HepG2 (cell line): ENCODE measurements around the gene SYCE3. TPM values are rescaled to one million over a fixed set of nuclear protein-coding genes. Genes with fewer than 3 reads are reported as not detected.

Source experiments
- ARID2 ChIP-seq: sonication (generic); formaldehyde crosslinking; IDR thresholded peaks from 2 replicates; pipeline ENCODE4 v1.8.1; 2022; ENCODE audit warnings: mild to moderate bottlenecking, missing genetic modification reagents, borderline replicate concordance
- CBFB ChIP-seq: sonication (generic); formaldehyde crosslinking; IDR thresholded peaks from 2 replicates; pipeline ENCODE4 v1.4.0; 2020; ENCODE audit warnings: missing genetic modification reagents
- HNRNPUL1 ChIP-seq: fragments of 200-400 bp; formaldehyde crosslinking; IDR thresholded peaks from 2 replicates; pipeline ENCODE4 v1.6.1; 2017; ENCODE audit warnings: low read depth, mild to moderate bottlenecking, low read length, moderate library complexity
- HOMEZ ChIP-seq: IDR thresholded peaks from 2 replicates; pipeline ENCODE4 v1.6.1; 2016; ENCODE audit warnings: low read depth
- KAT7 ChIP-seq: IDR thresholded peaks from 2 replicates; pipeline ENCODE4 v1.6.1; 2018; ENCODE audit warnings: borderline replicate concordance, missing compliant biosample characterization
- MED1 ChIP-seq: sonication (generic); formaldehyde crosslinking; IDR thresholded peaks from 2 replicates; pipeline ENCODE4 v1.4.0; 2020; ENCODE audit warnings: missing genetic modification reagents
- NFIC ChIP-seq: IDR thresholded peaks from 2 replicates; pipeline ENCODE4 v1.6.1; 2012; ENCODE audit warnings: mild to moderate bottlenecking, low read length, inconsistent platforms
- PHF21A ChIP-seq: sonication (generic); formaldehyde crosslinking; IDR thresholded peaks from 2 replicates; pipeline ENCODE4 v1.5.0; 2020; ENCODE audit warnings: mild to moderate bottlenecking, missing genetic modification reagents
- ZNF230 ChIP-seq: sonication (generic); formaldehyde crosslinking; IDR thresholded peaks from 2 replicates; pipeline ENCODE4 v1.4.0; 2020; ENCODE audit warnings: mild to moderate bottlenecking, missing genetic modification reagents
- ZNF460 ChIP-seq: sonication (generic); formaldehyde crosslinking; IDR thresholded peaks from 2 replicates; pipeline ENCODE4 v1.5.1; 2020; ENCODE audit warnings: missing genetic modification reagents, mild to moderate bottlenecking, borderline replicate concordance
- ZNF788 ChIP-seq: sonication (generic); formaldehyde crosslinking; IDR thresholded peaks from 2 replicates; pipeline ENCODE4 v1.5.0; 2020; ENCODE audit warnings: mild to moderate bottlenecking, missing genetic modification reagents, borderline replicate concordance
- ZSCAN31 ChIP-seq: sonication (generic); formaldehyde crosslinking; IDR thresholded peaks from 2 replicates; pipeline ENCODE4 v1.5.0; 2020; ENCODE audit warnings: low read depth, mild to moderate bottlenecking, missing genetic modification reagents
- polyA plus RNA-seq, 8 experiments: library from polyadenylated mRNA; depleted of rRNA in 3 of 8; stranded (reverse) in 7 of 8; unstranded in 1 of 8; fragments of >200 nt; fragmentation: Illumina TruSeq in 4 of 8; extraction: Trizol in 4 of 8; gene quantifications; 2 replicates each; pipeline versions ENCODE4 v1.2.1 to v1.2.3, GENCODE V29; 2011 to 2016; ENCODE audit warnings: low read depth in 4 of 8, missing spikeins in 1 of 8, mixed read lengths in 1 of 8; ENCODE audit not compliant: insufficient read depth in 1 of 8
- total RNA-seq, 5 experiments: library from RNA; depleted of rRNA; stranded (reverse); fragments of >200 nt; fragmentation: Illumina TruSeq; extraction: Trizol; gene quantifications; 2 replicates each; pipeline ENCODE4 v1.2.3, GENCODE V29; 2016; ENCODE audit warnings: low read depth in 1 of 5
- TF ChIP-seq, protein P1 (sequence below): sonication (generic); formaldehyde crosslinking; IDR thresholded peaks from 2 replicates; pipeline ENCODE4 v1.5.1; 2020; ENCODE audit warnings: mild to moderate bottlenecking, missing genetic modification reagents, moderate library complexity
- TF ChIP-seq, protein P2 (sequence below): sonication (generic); formaldehyde crosslinking; IDR thresholded peaks from 2 replicates; pipeline ENCODE4 v1.5.0; 2020; ENCODE audit warnings: missing genetic modification reagents
- TF ChIP-seq, protein P3 (sequence below): sonication (generic); formaldehyde crosslinking; IDR thresholded peaks from 2 replicates; pipeline ENCODE4 v1.8.0; 2022; ENCODE audit warnings: mild to moderate bottlenecking, missing genetic modification reagents, moderate library complexity

Gene SYCE3
- total and polyA plus RNA-seq, 2 of the 13 experiments (the other 11 are each of a cell fraction or from before 2014, with no cell fraction given) = not detected

DNA sequence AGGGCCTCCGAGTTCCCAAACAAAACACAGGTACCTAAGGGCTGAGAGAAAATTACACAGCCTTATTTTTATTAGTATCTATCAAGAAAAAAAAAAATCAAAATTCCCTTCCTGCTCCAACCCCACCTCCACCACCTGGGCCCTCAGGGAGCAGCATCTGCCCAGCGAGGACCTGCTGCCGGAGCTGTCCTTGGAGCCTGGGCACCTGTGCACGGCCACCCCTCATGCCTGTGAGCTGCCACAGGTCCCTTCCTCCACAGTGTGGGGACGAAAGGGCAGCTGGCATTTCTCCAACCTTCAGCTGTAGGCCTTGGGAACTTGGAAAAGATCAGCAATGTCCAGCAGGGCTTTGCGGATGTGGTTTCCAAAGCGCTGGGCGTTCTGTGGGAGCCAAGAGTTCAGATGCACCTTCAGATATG is 6.3 kb upstream of the SYCE3 start (continued):
- 0 out of 2 replicates have a peak, but pooled peaks have one; percentile 20 for TF ChIP-seq HOMEZ (CRISPR knock-in tag)
- no peak for TF ChIP-seq ARID2 (CRISPR knock-in tag)
- TF ChIP-seq ZSCAN31 = 0 out of 2 replicates have a peak, but pooled peaks have one; percentile 25
- TF ChIP-seq ZNF230 (CRISPR knock-in tag) = no peak
- TF ChIP-seq HNRNPUL1 = no peak
- TF ChIP-seq CBFB (CRISPR knock-in tag) = peak; percentile 36; the same call in 1 of the 2 replicates
- TF ChIP-seq NFIC = no peak
- TF ChIP-seq PHF21A (CRISPR knock-in tag) = peak; percentile 32; the same call in 1 of the 2 replicates
- TF ChIP-seq ZNF460 (CRISPR knock-in tag) = peak; percentile 85
- TF ChIP-seq ZNF788 = peak; percentile 40; the same call in 1 of the 2 replicates
- TF ChIP-seq, protein P1, sequence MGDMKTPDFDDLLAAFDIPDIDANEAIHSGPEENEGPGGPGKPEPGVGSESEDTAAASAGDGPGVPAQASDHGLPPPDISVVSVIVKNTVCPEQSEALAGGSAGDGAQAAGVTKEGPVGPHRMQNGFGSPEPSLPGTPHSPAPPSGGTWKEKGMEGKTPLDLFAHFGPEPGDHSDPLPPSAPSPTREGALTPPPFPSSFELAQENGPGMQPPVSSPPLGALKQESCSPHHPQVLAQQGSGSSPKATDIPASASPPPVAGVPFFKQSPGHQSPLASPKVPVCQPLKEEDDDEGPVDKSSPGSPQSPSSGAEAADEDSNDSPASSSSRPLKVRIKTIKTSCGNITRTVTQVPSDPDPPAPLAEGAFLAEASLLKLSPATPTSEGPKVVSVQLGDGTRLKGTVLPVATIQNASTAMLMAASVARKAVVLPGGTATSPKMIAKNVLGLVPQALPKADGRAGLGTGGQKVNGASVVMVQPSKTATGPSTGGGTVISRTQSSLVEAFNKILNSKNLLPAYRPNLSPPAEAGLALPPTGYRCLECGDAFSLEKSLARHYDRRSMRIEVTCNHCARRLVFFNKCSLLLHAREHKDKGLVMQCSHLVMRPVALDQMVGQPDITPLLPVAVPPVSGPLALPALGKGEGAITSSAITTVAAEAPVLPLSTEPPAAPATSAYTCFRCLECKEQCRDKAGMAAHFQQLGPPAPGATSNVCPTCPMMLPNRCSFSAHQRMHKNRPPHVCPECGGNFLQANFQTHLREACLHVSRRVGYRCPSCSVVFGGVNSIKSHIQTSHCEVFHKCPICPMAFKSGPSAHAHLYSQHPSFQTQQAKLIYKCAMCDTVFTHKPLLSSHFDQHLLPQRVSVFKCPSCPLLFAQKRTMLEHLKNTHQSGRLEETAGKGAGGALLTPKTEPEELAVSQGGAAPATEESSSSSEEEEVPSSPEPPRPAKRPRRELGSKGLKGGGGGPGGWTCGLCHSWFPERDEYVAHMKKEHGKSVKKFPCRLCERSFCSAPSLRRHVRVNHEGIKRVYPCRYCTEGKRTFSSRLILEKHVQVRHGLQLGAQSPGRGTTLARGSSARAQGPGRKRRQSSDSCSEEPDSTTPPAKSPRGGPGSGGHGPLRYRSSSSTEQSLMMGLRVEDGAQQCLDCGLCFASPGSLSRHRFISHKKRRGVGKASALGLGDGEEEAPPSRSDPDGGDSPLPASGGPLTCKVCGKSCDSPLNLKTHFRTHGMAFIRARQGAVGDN (CRISPR knock-in tag) = peak; percentile 86
- TF ChIP-seq, protein P2, sequence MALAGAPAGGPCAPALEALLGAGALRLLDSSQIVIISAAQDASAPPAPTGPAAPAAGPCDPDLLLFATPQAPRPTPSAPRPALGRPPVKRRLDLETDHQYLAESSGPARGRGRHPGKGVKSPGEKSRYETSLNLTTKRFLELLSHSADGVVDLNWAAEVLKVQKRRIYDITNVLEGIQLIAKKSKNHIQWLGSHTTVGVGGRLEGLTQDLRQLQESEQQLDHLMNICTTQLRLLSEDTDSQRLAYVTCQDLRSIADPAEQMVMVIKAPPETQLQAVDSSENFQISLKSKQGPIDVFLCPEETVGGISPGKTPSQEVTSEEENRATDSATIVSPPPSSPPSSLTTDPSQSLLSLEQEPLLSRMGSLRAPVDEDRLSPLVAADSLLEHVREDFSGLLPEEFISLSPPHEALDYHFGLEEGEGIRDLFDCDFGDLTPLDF = no peak
- 0 out of 2 replicates have a peak, but pooled peaks have one; percentile 32 for TF ChIP-seq KAT7 (CRISPR knock-in tag)
- TF ChIP-seq, protein P3, sequence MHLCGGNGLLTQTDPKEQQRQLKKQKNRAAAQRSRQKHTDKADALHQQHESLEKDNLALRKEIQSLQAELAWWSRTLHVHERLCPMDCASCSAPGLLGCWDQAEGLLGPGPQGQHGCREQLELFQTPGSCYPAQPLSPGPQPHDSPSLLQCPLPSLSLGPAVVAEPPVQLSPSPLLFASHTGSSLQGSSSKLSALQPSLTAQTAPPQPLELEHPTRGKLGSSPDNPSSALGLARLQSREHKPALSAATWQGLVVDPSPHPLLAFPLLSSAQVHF (CRISPR knock-in tag) = no peak
- TF ChIP-seq MED1 (CRISPR knock-in tag) = peak; percentile 64; the same call in 1 of the 2 replicates
